GM18508 (cell line): ENCODE measurements around the gene VWA5B1.

ENCODE experiments used
- ATAC-seq: cut with Tn5 transposase; IDR thresholded peaks from one replicate; pipeline ENCODE4 v1.9.1; 2021; ENCODE audit warnings: moderate number of reproducible peaks; ENCODE audit not compliant: insufficient read depth, unreplicated experiment

Gene VWA5B1

DNA sequence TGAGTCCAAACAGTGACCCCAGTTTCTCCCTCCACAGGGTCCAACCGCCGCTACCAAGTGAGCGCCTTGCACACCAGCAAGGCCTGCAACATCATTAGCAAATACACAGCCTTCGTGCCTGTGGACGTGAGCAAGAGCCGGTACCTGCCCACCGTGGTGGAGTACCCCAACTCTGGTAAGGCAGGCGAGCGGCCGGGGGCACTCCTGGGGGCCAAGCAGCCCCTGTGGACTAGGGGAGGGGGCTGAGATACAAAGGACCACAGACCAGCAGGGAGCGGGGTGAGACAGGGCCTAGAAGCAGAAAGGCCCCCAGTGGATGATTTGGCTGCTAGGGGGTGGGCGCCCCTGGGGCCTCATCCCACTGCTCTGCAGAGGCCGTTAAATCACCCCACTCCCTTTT, 54.7 kb downstream of the VWA5B1 start:
- ATAC-seq = no peak

DNA sequence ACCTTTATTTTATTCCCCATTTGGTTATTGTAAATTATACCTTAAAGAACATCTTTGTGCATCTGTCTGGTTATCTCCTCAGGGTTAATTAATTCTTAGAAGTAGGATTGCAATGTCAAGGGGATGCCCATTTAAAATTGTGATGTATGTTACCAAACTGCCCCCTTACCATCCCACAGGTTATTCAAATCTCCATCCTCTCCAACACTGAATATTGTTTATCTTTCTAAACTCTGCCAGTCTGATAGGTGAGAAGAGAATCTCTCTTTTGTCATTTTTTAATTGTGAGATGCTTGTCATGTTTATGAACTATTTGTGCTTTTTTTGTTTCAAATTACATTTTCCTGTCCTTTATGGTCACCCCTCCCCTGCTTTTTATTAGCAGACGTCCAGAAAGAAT, 55.8 kb downstream of the VWA5B1 start:
- ATAC-seq = no peak

DNA sequence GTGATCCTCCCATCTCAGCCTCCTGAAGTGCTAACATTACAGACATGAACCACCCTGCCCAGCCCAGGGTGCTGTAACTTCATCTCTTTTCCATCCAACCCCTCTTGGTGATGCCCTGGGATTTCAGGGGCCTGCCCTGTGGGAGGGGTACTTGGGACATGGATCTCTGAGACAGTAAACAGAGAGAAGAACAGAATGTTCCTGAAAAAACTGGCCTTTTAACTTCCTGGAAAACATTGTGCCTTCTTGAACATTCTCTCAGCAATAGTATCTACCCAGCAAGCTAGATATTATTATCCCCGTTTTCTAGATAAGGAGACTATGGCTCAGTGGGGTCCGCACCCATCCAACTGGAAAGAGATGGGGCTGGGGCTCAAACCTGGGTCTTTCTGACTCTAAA, 57.0 kb downstream of the VWA5B1 start:
- no peak for ATAC-seq

DNA sequence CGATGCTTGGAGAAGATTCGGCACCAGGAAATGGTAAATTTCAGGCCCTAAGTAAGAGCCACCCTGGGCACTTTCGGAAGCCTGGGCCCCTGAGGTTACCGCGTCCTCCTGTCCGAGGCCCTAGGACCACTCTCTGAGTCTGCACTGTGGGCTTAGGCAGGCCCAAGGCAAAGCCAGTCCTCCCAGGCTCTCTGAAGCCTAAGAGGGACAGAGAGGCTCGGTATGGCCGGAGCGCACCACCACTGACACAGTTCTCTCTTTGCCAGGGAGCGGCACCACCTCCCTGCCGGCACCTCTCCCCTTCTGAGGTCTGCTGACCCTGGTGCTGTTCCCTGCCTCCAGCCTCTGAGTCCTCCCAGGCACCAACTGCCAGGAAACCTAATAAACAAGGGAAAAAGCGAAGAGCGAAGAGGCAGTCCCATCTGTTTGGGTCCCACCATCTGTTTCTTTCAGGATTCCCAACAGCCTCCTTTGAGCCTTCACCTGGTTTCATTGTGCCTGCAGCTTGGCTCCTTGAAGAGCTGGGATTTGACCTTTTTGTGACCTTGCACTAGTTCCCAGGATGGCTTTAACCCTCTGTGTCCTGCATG, 57.7 kb downstream of the VWA5B1 start:
- no peak for ATAC-seq

DNA sequence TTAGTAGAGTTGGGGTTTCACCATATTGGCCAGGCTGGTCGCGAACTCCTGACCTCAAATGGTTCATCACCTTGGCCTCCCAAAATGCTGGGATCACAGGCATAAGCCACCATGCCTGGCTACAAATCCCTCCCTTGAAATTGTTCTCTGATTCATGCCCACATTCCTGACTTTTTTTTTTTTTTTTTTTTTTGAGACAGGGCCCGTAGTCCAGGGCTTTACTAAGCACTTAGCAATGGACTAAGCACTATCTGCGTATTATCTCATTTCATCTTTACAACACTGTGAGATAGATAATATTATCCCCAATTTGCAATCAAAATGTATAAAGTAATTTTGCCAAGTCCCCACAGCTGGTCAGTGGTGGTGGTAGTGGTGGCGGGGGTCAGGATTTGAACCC, 58.9 kb downstream of the VWA5B1 start:
- ATAC-seq = no peak

DNA sequence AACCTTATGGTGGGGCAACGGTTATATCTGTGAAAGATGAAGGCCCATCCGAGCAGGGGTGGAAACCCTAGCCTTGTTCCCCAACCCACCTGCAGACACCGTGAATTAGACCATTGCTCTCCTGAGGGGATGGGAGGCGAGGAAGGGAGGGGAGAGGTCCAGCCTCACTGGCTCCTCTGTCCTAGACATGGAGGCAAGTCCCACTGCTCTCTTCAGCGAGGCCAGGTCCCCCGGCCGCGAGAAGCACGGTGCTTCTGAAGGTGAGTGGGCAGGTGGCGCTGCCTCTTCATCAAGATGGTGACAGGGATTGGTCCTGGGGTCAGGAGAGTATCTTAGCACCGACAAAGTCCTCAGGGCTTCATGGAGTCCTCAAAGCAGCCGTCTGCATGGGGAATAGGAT, 59.3 kb downstream of the VWA5B1 start:
- ATAC-seq = no peak

DNA sequence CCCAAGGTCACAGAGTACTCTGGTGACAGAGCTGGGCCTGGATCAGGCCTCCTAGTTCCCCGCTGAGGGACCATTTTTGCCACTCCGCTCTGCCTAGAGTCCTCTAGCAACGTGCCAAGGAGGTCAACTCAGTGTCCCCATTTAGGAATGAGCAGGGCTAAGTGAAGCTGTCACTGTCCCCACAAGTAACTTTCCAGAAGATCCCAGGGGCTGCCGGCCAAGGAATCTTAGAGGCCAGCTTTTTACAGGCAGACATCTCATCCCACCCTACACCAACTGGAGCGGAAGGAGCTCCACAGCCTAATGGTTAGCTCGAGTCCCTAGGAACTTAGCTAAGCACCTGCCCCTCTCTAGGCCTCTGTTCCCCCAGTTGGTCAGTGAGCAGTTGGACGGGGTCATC, 59.7 kb downstream of the VWA5B1 start:
- no peak for ATAC-seq

DNA sequence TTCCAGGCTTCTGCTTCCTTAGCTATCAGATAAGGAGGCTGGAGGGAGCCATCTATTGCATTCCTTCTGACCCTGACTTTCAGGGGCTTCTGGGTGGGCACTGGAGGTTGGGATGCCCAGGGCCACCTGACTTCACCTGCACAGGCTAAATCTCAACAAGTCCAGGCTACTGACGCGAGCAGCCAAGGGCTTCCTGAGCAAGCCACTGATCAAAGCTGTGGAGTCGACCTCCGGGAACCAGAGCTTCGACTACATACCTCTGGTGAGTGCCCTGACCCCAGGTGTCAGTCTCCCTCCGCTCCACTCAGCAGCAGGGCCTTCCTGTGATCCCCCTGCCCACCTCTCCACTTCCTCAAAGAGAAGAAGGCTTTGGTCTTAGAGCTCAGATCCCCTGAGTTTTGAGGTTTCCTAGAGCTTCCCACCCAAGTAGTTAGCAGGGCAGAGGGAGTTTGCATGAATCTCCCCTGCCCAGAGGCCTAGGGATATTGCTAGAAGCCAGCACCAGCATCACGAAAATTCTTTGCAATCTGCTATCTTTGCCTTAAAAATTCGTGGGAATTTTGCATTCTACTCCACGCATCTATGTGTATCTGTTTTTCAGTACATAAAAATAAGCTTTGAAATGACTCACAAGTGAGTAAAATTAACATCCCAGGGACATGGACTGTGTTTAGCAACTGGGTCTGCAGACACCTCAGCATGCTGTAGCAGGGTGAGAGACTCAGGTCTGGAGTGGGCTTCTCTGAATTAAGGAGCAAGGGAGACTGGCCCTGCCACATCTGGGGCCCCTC, 61.4 kb downstream of the VWA5B1 start:
- ATAC-seq = no peak

DNA sequence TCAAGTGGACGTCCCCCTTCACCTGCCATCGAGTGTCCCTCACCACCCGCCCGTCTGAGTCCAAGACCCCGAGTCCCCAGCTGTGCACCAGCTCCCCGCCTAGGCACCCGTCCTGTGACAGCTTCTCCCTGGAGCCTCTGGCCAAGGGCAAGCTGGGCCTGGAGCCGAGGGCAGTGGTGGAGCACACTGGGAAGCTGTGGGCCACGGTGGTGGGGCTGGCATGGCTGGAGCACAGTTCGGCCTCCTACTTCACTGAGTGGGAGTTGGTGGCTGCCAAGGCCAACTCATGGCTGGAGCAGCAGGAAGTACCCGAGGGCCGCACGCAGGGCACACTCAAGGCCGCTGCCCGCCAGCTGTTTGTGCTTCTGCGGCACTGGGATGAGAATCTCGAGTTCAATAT, 63.2 kb downstream of the VWA5B1 start:
- no peak for ATAC-seq

DNA sequence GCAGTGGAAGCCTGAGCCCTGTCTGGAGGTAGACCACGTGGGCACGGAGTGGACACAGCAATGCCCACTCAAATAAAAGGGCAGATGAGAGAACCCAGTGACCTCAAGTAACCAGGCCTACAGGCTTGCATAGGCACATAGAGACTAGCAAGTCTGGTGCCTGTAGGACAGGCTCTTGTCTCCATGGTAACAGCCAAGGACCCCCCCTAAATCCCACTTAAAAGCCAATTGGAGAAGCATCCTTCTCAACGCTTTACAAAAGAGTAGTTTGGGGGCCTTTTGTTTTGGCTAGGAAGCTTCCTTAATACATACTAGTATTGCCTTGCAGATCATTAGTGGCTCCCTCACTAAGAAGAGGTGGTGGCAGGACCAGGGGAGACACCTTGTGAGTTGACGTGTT, 63.9 kb downstream of the VWA5B1 start:
- no peak for ATAC-seq

DNA sequence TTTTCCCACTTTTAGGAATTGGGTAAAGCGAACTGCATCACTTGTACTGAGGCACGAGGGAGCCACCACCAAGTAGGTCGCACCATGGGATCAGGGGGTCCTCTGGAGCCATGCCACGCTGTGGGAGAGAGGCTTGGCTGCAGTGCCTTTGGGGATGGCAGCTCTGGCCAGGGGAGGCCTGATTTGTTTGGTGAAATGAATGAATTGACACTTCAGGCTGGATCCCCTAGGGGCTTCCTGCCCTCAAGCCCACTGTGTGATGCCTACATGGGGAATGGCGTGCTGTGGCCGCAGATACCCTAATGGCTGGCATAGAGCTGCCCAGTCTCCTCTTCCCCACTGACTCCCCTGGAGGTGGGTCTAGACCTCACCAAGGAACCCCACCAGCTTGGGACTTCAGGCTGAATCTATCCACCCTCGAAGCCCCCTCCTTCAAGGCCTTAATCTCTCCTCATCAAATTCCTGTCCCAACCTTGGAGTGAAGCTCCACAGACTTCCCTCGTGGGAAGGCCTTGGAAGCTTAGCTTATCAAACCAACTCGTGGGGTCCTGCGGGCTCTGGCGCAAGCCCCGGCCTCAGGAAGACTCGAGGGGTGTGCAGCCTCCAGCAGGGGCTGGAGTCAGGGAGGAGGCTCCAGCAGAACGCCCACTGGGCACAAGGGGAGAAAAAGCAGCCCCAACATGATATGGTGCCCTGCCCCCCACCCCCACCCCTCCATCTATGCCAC, 64.6 kb downstream of the VWA5B1 start:
- no peak for ATAC-seq

DNA sequence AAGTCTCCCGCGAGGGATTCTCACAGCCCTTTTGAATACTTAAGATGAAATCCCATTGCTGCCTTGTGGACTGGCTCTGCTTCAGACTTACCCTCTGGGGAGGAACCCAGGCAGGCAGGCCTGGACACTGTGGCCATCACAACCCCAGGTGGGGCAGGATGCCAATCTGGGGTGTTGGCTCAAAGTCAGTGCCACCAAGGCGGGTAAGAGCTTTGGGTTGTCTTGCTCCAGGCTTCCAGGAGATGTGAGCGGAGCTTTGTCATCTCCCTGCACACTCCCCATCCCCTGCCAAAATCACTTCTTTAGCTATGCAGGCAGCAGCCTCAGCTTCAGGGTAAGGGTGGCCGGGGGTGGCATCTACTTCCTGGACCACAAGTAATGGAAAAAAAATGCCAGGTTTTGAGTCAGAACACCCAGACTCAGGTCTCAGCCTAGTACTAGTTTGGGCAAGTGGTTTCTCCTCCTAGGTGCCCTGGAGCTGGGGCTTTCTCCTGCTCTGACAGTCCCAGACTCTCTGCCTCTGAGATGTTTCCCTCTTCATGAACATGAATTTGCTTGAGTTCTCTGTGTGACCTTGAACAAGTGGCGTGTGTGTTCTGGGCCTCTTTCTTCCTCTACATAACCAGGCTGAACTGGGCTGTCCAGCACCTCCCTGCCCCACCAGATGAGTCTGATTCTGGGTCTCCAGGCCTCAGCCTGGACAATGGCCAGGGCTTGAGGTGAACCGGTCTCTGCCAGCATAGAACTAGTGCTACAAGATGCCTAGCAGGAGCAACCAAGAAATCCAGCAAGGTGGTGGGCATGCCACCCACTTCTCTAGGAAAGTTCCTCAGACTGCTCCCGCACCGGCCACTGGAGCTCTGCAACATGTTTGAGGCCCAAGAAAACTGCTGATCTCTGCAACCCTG, 65.4 kb downstream of the VWA5B1 start:
- no peak for ATAC-seq

DNA sequence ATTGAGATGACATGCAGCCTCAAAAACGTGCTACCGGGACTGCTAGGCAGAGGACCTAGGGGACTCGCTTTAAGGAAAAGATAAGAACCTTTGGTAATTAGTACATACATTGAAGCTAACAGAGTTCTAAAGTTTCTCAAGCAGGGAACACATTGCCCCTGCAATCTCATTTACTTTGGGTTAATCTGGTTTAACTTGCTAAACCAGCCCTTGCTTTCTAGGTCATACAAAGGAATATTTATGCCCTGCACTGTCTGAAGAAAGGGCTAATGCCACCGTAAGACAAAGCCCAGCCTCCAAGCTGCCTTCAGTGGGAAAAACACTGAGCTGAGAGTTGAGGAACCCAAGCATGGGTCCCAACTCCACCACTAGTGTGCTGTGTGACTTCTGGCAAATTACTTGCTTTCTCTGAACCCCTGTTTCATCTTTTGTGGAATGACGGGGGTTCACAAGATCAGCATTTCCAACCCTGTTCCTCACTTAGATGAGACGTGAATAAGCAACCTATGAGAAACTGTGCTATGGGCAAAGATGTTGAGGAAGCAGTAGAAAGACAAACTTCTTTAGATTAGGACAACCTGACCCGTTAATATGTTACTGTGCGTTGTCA, 66.3 kb downstream of the VWA5B1 start:
- no peak for ATAC-seq

DNA sequence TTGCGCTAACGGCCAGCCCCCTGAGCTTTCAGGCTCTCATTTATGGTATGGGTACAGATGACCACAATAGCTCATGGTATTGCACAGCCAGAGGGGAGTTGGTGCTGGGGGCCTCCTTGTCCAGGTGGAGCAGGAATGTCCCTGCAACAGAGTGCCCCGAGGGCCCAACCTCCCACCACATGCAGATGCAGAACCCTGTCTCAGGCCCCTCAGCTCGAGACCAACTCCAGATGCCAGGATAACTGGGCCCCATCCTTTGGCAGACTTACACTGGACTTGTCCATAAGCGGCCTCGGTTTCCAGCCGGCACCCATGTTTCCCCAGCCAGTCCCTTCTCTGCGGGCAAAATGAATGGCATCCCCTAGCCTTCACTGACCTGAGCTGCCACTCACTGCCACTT, 67.1 kb downstream of the VWA5B1 start:
- ATAC-seq = no peak

DNA sequence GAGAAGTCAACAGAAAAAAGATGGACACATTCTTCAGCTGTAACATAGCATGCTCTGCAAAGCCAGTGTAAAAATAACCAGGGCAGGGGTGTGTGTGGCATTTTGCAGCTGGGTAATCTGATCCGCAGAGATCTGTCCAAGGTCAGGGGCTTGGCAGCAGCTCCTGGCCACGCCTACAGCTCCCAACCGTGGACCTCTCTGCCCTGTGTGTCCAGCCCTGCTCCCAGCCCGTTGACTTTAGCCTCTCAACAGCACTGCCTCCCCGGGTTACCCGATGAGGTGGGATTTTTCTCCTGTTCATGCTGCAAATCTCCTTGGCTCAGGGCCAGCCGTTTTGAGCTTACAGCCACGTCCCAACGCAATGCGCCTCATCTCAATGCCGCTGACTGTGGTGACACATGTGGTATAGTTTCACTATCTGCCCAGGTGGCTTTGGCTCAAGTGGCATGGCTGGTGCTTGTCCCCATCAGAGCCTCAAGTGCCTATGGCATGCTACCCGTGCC, 68.1 kb downstream of the VWA5B1 start:
- ATAC-seq = no peak

DNA sequence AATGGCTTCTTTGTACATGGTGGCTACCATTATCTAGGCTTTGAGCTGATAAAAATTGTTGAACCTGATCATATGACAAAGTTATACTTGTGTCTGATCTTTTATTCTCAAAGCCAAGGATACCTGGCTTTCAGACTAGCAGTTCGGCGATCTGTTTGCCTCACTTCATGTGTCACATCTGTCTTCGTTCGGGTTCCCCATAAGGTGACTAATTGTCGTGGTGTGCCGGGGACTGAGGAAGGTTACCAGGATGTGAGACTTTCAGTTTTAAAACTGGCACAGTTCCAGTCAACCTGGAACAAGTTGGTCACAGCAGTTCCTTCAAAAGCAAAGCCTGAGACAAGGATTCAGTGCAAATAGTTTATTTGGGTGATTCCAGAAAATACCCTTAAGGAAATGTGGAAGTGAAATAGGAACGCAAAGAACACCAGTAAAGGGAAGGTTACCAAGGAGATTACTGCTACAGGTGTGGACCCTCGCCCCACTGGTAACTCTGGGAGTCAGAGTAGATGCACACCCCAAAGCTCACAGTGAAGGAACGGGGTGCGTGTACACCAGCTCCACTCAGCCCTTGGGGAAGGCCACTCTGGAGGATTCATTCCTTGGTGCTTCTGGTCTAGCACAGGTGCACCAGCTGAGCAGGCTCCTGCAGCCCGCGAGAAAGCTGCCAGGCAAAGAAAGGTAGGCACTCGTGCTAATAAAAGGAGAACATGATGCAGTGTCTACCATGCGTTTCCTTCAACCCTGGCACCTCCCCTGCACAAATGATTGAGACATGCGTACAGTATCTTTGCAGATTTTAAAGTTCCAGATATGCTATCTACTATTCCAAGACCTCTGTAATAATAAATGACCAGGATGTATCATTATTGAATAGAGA, 69.0 kb downstream of the VWA5B1 start:
- ATAC-seq = no peak

DNA sequence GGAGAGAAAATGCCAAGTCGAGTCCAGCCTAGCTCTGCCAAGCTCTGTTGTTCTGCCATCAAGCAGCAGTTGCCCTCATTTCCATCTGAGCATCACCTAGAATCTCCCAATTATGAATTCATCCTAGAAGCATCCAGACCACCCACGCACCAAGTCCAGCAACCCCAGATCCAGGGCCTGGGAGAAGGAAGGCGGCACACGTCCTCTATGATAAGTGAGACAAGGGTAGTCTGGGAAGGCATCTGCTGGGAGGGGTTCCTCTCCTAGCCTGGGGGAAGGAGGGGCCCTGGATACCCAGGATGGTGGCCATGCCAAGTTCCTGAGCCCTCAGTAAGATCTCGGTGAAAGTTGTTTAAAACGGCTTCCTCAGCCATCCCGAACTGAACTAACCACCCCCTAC, 70.7 kb downstream of the VWA5B1 start:
- ATAC-seq = no peak

DNA sequence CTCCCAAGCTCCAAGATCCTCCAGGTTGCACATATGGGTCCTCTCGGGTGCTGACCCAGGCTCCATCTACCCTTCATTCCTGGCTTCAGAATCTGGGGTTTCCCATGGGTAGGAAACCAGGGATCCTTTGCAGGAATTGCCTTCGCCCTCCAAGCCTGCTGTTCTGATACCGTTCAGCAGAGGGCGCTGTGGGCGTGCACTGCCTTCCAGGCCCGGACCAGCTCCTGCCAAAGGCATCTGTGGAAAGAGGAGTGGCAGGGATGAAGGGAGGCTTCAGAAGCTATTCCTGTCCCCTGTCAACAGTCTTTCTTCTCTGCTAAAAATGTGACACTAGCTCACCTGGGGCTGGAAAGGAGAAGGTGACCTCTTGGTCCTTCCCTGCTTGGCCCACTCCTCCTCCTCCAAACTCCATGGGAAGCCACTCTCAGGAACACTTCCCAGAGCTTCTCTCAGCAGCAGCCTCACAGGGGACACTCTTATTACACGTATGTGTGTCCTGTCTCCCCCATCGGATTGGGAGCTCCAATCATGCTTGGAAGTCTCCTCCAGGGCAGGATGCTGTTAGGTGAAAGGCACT, 71.2 kb downstream of the VWA5B1 start:
- ATAC-seq = no peak

DNA sequence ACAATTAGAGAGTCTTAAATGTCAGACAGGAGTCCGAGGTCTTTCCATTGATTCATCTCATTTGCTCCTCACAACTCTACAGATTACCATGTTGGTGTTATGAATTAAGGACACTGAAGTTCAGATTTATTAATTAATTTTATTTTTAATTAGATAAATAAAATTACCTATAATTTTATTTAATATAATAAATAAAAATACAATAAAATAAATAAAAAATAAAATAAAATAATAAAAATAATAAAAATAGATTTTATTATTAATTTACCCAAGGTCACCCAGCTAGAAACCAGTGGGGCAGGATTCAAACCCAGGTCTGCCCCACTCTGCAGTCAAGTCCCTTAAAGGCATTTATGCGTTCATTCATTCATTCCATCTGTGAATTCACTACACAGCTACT, 72.2 kb downstream of the VWA5B1 start:
- ATAC-seq = no peak
